ENCODE data around the gene REPIN1. TPM values are rescaled to one million over a fixed set of nuclear protein-coding genes. Genes with fewer than 3 reads are reported as not detected.
A peak's percentile ranks its signal among the peaks of the same experiment; 100 is the strongest.

The REPIN1 gene
- total RNA-seq, 2 donors from 2014 or later: 189 to 304 TPM

GRCh38 chr7:150323682-150324372 is 44.8 kb upstream of the REPIN1 start:
- Histone ChIP-seq H3K9me3 (no peaks in the 10 kb centered on the region), H3K27me3 (no peaks in the 10 kb centered on the region), H3K36me3 (no peaks in the 10 kb centered on the region), H3K4me1 (peaks cover 7% of the 10 kb centered on the region), H3K27ac (peak overlapping the region; percentile 90), H3K4me3 (peak overlapping the region; percentile 74), H3K9ac (ENCODE audit: low read depth in 2 of 2, low read length in 2 of 2) (peak overlapping the region; percentile 89 to 94)
- peak; percentile 68 for DNase-seq
- TF ChIP-seq CTCF (IDR thresholded peaks at IDR 0.05): no peak
- intact Hi-C loops (cut with DNase I): no loop called here

GRCh38 chr7:150324373-150324961 is 44.2 kb upstream of the REPIN1 start:
- peak; percentile 69 for DNase-seq
- Histone ChIP-seq H3K36me3 (no peaks in the 10 kb centered on the region), H3K9me3 (no peaks in the 10 kb centered on the region), H3K4me3 (peak overlapping the region; percentile 74), H3K27ac (peak overlapping the region; percentile 90), H3K4me1 (peaks cover 7% of the 10 kb centered on the region), H3K27me3 (no peaks in the 10 kb centered on the region), H3K9ac (ENCODE audit: low read depth in 2 of 2, low read length in 2 of 2) (peak overlapping the region; percentile 48 to 94)
- no peak for TF ChIP-seq CTCF (IDR thresholded peaks at IDR 0.05)
- intact Hi-C loops (cut with DNase I): no loop called here

- Histone ChIP-seq H3K4me3 (no peak overlapping the region), H3K9me3 (no peaks in the 10 kb centered on the region), H3K4me1 (peaks cover 7% of the 10 kb centered on the region), H3K9ac (ENCODE audit: low read depth in 2 of 2, low read length in 2 of 2) (peak overlapping the region in 1 of 2 donors; percentile 94), H3K36me3 (no peaks in the 10 kb centered on the region), H3K27me3 (no peaks in the 10 kb centered on the region), H3K27ac (peak overlapping the region; percentile 90)
- no peak for DNase-seq
- no peak for TF ChIP-seq CTCF (IDR thresholded peaks at IDR 0.05)
- intact Hi-C loops (cut with DNase I): loop anchor here (5.0 kb wide), 1 partner anchor 47 kb away; no protein-coding TSS in a partner anchor
These were observed 43.5 kb upstream of the REPIN1 start for GRCh38 chr7:150325110-150325611.

GRCh38 chr7:150325901-150326300 is 42.7 kb upstream of the REPIN1 start:
- peaks cover 7% of the 10 kb centered on the region for H3K4me1 ChIP-seq
- no peak overlapping the region for H3K9ac ChIP-seq (ENCODE audit: low read depth in 2 of 2, low read length in 2 of 2)
- DNase-seq: no peak
- no peaks in the 10 kb centered on the region for H3K9me3 ChIP-seq
- TF ChIP-seq CTCF (IDR thresholded peaks at IDR 0.05): no peak
- intact Hi-C loops (cut with DNase I): loop anchor here (5.0 kb wide), 1 partner anchor 46 kb away; no protein-coding TSS in a partner anchor
- no peaks in the 10 kb centered on the region for H3K27me3 ChIP-seq
- peak overlapping the region; percentile 90 for H3K27ac ChIP-seq
- no peak overlapping the region for H3K4me3 ChIP-seq
- no peaks in the 10 kb centered on the region for H3K36me3 ChIP-seq

- no peak for DNase-seq
- Histone ChIP-seq H3K9me3 (no peaks in the 10 kb centered on the region), H3K9ac (ENCODE audit: low read depth in 2 of 2, low read length in 2 of 2) (no peak overlapping the region), H3K27me3 (no peaks in the 10 kb centered on the region), H3K4me1 (peaks cover 7% of the 10 kb centered on the region), H3K4me3 (no peak overlapping the region), H3K27ac (no peak overlapping the region), H3K36me3 (no peaks in the 10 kb centered on the region)
- no peak for TF ChIP-seq CTCF (IDR thresholded peaks at IDR 0.05)
- intact Hi-C loops (cut with DNase I): loop anchor here (5.0 kb wide), 1 partner anchor 46 kb away; no protein-coding TSS in a partner anchor
These were observed 41.9 kb upstream of the REPIN1 start for GRCh38 chr7:150326657-150327268.

Measured in colonic mucosa (tissue), 4 donors.